T-helper 2 cell treated with Interferon-gamma antibody and Interleukin-4, amounts not matched to agents 100 ng/mL and 5 ng/mL, for 36 hours (primary cell): ENCODE measurements around the gene ARL6IP5. TPM values are rescaled to one million over a fixed set of nuclear protein-coding genes. Genes with fewer than 3 reads are reported as not detected.

ENCODE experiments used
- intact Hi-C: fragments of 100-400 bp; cut with micrococcal nuclease; formaldehyde crosslinking; loops from one replicate; pipeline ENCODE4 v1.15.1; 2023
- total RNA-seq: library from RNA; stranded (reverse); gene quantifications from 2 replicates; pipeline ENCODE4 v1.2.3, GENCODE V29; 2022

ARL6IP5 gene
- total RNA-seq, 1 donor from 2014 or later = 156 TPM

DNA sequence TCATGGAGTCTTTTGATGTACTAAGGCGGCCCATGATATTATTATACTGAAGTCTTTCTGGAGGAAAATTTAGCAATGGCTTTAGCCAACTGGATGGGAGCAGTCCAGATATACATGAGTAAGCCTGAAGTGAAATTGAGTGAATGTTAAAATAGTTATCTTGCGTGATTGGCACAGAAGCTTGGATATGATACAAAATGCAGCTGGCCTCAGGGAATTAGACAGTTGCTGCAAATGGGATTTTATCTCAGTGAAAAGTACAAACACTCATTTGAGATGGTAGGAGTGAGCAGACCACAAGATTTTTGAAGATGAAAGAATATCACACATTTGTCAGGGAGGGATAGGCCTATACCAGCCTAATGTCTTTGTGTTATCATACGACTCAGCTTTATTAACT, 28.8 kb downstream of the ARL6IP5 start:
- intact Hi-C loops = no loop called here

GRCh38 chr3:69115731-69116130, 31.0 kb downstream of the ARL6IP5 start:
- intact Hi-C loops = no loop called here

DNA sequence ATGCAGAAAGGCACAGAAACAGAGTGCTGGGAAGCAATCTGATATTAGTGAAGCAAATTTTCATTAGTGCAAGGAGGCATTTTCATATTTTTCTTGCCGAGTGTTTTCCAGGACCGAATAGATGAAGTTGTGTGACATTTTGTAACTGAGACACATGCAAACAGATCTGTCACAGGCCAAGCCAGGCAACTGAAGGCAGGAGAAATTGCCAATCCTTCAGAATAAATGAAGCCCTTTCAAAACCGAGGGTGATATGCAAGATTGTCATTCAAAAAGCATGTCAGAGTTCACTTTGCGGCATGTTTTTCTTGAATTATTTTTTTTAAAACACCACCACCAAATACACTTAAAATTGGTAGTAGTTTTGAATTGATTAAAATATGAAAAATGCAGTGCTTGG, 31.4 kb downstream of the ARL6IP5 start:
- intact Hi-C loops = no loop called here

- intact Hi-C loops = no loop called here
Observed at GRCh38 chr3:69116897-69117296, 32.2 kb downstream of the ARL6IP5 start.

GRCh38 chr3:69118555-69118954, 33.8 kb downstream of the ARL6IP5 start:
- intact Hi-C loops = no loop called here

DNA sequence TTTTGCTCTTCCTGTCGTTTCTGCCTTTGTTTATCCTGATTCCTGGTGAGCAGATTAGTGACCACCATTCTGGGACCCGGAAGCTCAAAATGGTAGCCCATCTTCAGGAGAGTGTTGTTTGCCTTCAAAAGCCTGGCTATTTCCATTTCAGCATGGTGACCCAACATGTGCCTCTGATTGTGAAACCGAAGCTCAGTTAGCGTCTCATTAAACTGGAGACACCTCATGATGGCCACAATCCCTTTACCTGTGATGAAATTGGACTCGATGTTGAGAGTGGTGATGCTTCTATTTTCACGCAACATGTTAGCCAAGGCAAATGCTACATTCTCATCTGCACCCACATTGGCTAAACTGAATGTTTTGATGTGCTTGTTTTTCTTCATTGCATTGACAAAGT, 34.4 kb downstream of the ARL6IP5 start:
- intact Hi-C loops = no loop called here

DNA sequence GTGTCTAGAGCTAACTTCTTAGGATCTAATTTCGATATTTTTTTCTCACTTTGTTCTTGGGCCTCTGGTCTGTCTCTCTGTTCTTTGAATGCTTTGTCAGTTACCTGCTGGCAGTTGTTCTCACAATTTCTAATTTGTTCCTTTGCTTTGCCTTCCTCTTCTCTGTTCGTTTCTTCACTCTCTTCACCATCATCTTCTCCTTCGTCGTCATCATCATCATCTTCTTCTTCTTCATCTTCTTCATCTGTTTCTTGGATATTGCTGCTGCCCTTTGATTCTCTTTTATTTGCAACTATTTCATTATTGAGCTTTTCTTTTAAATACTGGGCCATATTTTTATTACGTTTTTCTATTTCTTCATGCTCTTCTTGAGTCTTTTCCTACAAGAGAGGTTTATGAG, 34.9 kb downstream of the ARL6IP5 start:
- intact Hi-C loops = loop anchor here (2.0 to 5.0 kb wide), 2 partner anchors 41 to 553 kb away; no protein-coding TSS in a partner anchor

GRCh38 chr3:69120879-69121464, 36.2 kb downstream of the ARL6IP5 start:
- intact Hi-C loops = loop anchor here (1.0 to 5.0 kb wide), 4 partner anchors 40 to 551 kb away; no protein-coding TSS in a partner anchor

GRCh38 chr3:69121513-69121912, 36.8 kb downstream of the ARL6IP5 start:
- intact Hi-C loops = loop anchor here (1.0 to 5.0 kb wide), 4 partner anchors 39 to 551 kb away; no protein-coding TSS in a partner anchor

DNA sequence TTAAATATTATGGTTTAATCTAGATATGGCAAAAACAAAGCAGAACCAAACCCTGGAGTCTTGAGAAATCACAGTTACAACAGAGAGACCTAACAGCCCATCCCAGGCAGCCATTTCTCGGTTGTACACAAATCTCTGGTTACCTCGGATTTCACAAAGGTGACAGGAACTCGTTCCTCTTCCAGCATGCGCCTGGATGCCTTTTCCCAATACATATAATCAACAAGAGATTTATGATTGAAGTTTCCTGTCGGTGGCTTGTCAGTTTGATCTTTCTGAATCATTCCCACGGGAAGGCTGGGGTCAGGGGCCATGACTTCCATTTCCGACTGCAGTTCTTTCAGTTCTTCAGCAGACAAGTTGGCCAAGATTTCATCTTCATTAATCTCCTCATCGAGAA, 37.2 kb downstream of the ARL6IP5 start:
- intact Hi-C loops = loop anchor here (1.0 to 5.0 kb wide), 4 partner anchors 39 to 550 kb away; no protein-coding TSS in a partner anchor

DNA sequence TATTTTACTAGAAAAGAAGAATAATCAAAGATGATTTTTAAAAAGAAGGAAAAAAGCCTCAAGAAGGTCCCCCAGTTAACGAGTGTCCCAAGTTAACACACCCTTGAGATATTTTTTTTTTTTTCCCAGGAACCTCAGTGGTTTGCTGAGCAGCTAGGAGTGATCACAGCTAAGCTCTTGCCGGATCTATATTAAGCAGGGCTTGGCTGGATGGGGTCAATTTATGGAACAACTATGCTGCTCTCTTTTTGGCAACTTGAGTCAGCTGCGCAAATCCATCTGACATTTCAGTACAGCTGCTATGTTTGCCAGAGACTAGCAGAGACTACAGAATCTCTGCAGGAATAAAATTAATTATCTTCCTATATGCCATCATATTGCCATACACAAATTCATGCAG, 37.7 kb downstream of the ARL6IP5 start, which contains the start of gene LMOD3:
TSS of gene LMOD3 (minus strand) at position 193 of the 400 bp plus-strand sequence. CDS start 209 bp downstream, outside the sequence.
- intact Hi-C loops = loop anchor here (5.0 kb wide), 1 partner anchor 550 kb away; no protein-coding TSS in a partner anchor

GRCh38 chr3:69126216-69126615, 41.5 kb downstream of the ARL6IP5 start:
- intact Hi-C loops = no loop called here

GRCh38 chr3:69126999-69127398, 42.3 kb downstream of the ARL6IP5 start:
- intact Hi-C loops = no loop called here

- intact Hi-C loops = no loop called here
Observed at GRCh38 chr3:69128509-69128908, 43.8 kb downstream of the ARL6IP5 start.

GRCh38 chr3:69129531-69129930, 44.8 kb downstream of the ARL6IP5 start:
- intact Hi-C loops = no loop called here

DNA sequence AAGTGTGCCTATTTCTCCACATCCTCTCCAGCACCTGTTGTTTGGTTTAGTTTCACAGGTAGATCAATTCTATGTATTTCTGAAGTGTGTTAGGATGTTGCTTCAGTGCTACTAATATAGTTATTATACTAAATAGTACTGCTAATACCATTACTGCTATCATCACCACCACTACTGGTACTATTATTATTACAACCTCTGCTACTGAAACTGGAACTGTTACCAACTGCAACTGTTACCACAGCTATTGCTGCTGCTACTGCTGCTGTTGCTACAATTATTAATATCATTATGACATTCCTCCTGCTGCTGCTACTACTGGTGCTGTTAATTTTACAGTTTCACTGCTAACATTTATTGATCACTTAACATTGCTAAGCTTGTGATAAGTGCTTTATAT, 46.0 kb downstream of the ARL6IP5 start:
- intact Hi-C loops = no loop called here

DNA sequence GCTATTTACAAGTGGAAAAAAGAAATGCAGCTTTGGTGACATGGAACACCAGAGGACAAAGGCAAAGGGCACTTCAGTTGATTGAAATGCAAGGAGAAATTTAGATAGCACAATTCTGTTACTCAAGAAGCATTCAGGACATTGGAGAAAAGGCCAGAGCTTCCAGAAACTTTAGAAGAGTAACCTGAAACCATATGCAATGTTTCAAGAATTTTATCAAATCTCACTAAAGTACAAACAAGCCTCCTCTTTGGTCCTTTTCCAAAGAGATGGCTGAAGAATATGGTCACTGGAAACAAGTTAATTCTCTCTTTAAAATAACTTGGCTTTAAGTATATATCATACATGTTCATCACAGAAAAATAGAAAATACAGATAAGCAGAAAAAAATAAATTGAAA, 52.3 kb downstream of the ARL6IP5 start:
- intact Hi-C loops = no loop called here

- intact Hi-C loops = no loop called here
Observed at GRCh38 chr3:69137412-69137811, 52.7 kb downstream of the ARL6IP5 start.

- intact Hi-C loops = no loop called here
Observed at GRCh38 chr3:69141313-69141712, 56.6 kb downstream of the ARL6IP5 start.

DNA sequence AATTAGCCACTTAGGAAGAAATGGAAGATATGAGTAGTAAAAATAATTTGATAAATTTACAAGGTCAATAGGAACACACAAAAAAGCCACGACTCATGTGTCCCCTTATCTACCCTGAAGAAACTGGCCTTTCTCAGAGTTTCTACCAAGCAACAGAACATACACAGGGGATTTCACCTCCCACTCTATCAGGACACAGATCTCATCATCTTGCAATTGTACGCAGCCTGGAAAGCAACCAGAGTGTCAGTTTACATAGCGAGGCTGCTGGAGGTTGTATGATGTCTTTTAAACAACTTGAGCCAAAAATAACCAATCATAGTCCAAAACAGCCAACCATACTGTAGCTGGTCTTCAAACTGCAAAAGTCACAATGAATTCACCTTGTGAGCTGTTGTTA, 57.4 kb downstream of the ARL6IP5 start:
- intact Hi-C loops = no loop called here

DNA sequence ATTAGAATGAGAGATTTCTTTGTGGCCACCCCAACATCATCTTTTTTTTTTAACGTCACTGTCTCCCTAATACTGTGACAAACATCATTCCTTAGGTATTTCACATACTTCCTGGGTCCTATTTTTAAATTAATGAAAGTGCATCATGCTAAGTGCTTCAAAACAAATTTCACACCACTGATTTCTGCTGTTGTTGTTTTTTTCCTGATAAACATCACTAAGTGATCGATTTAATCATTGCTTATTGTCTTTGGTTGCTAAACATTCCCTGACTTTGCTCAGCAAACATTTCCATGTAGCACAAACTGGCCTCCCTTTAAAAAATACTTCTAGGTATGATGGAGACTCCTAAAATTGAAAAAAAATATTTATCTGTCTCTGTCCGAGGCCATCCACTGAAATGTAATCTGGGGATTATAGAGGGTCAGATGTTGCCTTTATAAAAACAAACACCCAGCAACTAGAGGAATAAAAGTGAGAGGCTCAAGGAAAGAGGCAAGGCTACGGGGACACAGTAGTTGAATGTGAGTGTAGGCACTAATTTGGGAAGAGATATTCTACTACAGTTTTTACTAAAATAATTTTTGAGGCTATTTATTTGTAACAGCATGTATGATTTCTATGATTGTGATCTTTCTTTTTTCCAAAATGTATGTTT, 58.2 kb downstream of the ARL6IP5 start:
- intact Hi-C loops = no loop called here

- intact Hi-C loops = no loop called here
Observed at GRCh38 chr3:69143612-69144011, 58.9 kb downstream of the ARL6IP5 start.
